HG03342 (cell line): ENCODE measurements around the gene NKAIN4.

Experiments used
- ATAC-seq: cut with Tn5 transposase; IDR thresholded peaks from one replicate; pipeline ENCODE4 v1.9.1; 2021; ENCODE audit warnings: mild to moderate bottlenecking, moderate library complexity; ENCODE audit not compliant: unreplicated experiment

NKAIN4 gene

GRCh38 chr20:63198606-63199005, 55.7 kb downstream of the NKAIN4 start:
- ATAC-seq, result no peak

GRCh38 chr20:63196768-63197470, 57.3 kb downstream of the NKAIN4 start:
- ATAC-seq, result no peak

- no peak for ATAC-seq
These were observed 59.5 kb downstream of the NKAIN4 start for GRCh38 chr20:63194797-63195173.

DNA sequence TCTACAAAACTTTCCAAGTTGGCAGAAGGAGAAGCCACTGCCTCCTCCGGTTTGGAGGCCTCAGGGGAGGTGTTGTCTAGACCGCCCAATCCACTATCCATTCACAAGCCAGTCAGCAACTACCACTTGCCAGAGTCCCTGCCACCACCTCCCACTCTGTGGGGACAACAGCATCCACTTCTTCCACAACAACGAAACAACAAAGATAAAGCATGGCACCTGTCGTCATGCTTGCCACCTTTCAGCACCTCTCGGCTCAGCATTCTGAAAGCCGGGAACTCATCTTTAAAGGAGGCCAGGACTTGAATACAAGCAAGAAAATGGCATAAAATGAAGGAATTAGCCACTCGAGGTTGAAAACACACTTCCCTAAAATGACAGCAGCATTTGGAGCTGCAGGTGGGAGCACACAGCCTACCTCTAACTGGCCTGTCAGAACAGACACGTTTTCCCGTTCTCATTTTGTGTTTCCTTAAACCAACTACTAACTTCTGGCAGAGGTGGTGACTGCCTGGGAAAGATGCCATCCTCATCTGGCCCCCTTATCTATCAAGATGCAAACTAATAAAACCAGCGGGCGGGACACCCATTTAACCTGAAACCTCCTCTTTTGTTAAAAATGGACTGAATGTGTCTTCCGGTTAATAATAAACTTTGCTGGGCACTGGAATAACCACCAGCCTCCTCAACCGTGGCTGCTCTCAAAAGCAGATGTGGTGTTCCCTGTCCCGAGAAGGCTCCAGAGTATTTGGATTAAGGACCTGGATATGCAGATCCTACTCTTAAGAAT, 60.1 kb downstream of the NKAIN4 start:
- no peak for ATAC-seq

DNA sequence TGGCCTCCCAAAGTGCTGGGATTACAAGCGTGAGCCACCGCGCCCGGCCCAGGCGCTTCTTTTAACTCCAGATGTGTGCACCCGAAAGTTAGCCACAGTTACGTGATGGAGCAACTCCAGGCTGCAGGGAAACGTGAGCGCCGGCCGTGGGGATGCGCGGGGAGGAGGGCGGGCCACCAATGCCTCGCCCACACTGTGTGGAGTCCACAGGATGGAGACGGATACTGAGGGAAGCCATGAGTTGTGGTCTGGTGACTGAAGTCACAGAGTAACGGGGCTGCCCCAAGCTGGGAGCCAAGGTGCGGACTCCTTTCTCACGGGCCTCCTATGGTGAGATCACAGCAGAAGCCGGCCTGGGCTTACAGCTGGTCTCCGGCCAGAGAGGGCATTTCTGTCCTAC, 61.5 kb downstream of the NKAIN4 start:
- ATAC-seq, result no peak

DNA sequence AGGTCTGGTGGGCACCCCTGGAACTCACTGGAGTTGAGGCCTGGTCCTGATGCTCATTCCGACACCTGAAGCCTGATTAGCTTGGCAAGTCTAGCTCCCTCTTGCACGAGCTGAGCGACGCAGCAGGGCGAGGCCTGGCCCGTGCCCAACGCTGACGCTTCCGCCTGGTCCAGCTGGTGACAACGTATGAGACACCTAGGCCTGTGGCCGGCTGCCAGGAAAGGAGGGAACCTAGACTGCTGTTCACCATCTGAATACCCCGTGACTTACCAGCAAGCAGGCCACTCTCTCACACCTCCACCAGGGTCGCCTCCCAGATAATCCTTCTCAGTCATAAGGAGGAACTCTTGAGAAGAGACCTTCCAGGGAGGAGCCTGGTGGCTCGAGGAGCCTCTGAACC, 62.9 kb downstream of the NKAIN4 start:
- no peak for ATAC-seq

GRCh38 chr20:63190828-63191227, 63.4 kb downstream of the NKAIN4 start:
- no peak for ATAC-seq
